Activated gamma-delta T cell (primary cell): Measurements from ENCODE around the gene PIP5K1B.

Experiments
- DNase-seq: peaks from one replicate; lab custom pipeline; 2025; lab: John Stamatoyannopoulos, UW

The PIP5K1B gene

GRCh38 chr9:68991457-68991856 is 286.4 kb downstream of the PIP5K1B start:
- no peak for DNase-seq

GRCh38 chr9:68995776-68996175 is 290.7 kb downstream of the PIP5K1B start:
- DNase-seq: no peak

GRCh38 chr9:68996462-68996861 is 291.4 kb downstream of the PIP5K1B start:
- no peak for DNase-seq

GRCh38 chr9:68997666-68998065 is 292.6 kb downstream of the PIP5K1B start:
- no peak for DNase-seq

- DNase-seq: no peak
Observed at GRCh38 chr9:68998385-68998784, 293.3 kb downstream of the PIP5K1B start.

GRCh38 chr9:68998812-68999211 is 293.8 kb downstream of the PIP5K1B start:
- no peak for DNase-seq

GRCh38 chr9:68999393-69000105 is 294.5 kb downstream of the PIP5K1B start:
- no peak for DNase-seq

- DNase-seq: no peak
Observed at GRCh38 chr9:69001921-69002320, 296.9 kb downstream of the PIP5K1B start.

GRCh38 chr9:69003051-69003450 is 298.0 kb downstream of the PIP5K1B start:
- DNase-seq: no peak

GRCh38 chr9:69004836-69005235 is 299.8 kb downstream of the PIP5K1B start:
- DNase-seq: no peak

- DNase-seq: no peak
Observed at GRCh38 chr9:69009708-69010107, 304.7 kb downstream of the PIP5K1B start.

GRCh38 chr9:69012696-69013381 is 307.8 kb downstream of the PIP5K1B start:
- no peak for DNase-seq

GRCh38 chr9:69013382-69013727 is 308.3 kb downstream of the PIP5K1B start:
- no peak for DNase-seq

- no peak for DNase-seq
Observed at GRCh38 chr9:69014013-69014412, 309.0 kb downstream of the PIP5K1B start, which contains the start of gene PRKACG. PRKACG (minus strand) TSS chr9:69014113; CDS start chr9:69014092, 21 bp downstream.

- no peak for DNase-seq
Observed at GRCh38 chr9:69016191-69017096, 311.4 kb downstream of the PIP5K1B start.

- no peak for DNase-seq
Observed at GRCh38 chr9:69018737-69019136, 313.7 kb downstream of the PIP5K1B start.

- no peak for DNase-seq
Observed at GRCh38 chr9:69019808-69020207, 314.8 kb downstream of the PIP5K1B start.

- no peak for DNase-seq
Observed at GRCh38 chr9:69020301-69021145, 315.5 kb downstream of the PIP5K1B start.

- no peak for DNase-seq
Observed at GRCh38 chr9:69023650-69024049, 318.6 kb downstream of the PIP5K1B start.

- DNase-seq: no peak
Observed at GRCh38 chr9:69027355-69028097, 322.5 kb downstream of the PIP5K1B start.

GRCh38 chr9:69028754-69029153 is 323.7 kb downstream of the PIP5K1B start:
- DNase-seq: no peak
